Measurements from ENCODE around the gene TCHP.

The TCHP gene

DNA sequence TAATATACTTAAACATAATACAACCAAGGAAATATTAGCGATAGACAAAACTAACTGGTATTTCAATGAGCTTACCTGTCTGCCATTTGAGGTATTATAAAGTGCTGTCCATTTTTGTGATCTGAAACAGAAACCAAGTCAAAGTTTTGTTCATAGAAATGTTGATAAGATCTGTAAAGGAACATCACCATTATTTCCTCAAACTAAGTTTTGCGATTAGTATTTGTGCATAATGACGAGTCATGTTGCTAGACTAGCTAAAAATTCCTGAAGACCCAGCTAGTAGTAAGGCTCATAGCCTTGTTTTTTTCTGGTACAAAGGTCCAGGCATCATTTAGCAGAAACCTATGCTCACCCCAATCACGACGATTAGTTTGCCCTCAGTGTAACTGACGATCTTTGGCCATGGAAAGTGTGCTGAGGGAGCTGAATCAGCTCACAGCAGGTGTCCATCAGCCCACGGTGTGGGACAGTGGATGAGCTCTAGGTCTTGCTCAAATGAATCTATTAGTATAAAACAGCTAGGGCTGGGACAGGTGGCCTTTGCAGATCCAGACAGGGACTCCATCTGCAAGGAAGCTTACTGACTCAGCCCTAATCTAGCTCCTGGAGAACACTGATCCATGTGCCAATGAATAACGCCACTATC is 67.4 kb downstream of the TCHP start:
- TF ChIP-seq GATA3 (IDR thresholded peaks at IDR 0.05; ENCODE audit: low read depth, low read length) (no peak), GATA2 (IDR thresholded peaks at IDR 0.05; ENCODE audit: low read depth, low read length) (no peak)

All from SH-SY5Y (cell line).